ENCODE measurements around the gene RCN2.
A peak's percentile ranks its signal among the peaks of the same experiment; 100 is the strongest.

DNA sequence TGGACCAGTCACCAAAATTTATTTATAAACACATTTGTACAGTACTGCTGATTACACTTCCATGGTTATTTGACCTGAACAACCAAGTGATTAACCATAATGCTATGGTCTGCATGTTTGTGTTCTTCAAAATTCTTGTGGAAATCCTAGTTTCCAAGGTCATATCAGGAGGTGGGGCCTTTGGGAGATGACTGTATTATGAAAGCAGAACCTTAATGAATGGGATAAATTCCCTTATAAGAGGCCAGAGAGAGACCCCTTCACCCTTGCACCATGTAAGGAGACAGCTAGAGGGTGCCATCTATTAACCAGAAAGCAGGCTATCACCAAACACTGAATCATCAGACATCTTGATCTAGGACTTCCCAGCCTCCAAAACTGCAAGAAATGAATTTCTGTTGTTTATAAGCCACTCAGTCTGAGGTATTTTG, 28.3 kb upstream of the RCN2 start:
- TF ChIP-seq POLR2A (IDR thresholded peaks at IDR 0.05), result no peak
- TF ChIP-seq, protein P1, sequence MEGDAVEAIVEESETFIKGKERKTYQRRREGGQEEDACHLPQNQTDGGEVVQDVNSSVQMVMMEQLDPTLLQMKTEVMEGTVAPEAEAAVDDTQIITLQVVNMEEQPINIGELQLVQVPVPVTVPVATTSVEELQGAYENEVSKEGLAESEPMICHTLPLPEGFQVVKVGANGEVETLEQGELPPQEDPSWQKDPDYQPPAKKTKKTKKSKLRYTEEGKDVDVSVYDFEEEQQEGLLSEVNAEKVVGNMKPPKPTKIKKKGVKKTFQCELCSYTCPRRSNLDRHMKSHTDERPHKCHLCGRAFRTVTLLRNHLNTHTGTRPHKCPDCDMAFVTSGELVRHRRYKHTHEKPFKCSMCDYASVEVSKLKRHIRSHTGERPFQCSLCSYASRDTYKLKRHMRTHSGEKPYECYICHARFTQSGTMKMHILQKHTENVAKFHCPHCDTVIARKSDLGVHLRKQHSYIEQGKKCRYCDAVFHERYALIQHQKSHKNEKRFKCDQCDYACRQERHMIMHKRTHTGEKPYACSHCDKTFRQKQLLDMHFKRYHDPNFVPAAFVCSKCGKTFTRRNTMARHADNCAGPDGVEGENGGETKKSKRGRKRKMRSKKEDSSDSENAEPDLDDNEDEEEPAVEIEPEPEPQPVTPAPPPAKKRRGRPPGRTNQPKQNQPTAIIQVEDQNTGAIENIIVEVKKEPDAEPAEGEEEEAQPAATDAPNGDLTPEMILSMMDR (IDR thresholded peaks at IDR 0.05), result peak in 1 of 5 experiments; percentile 9

Measured in transverse colon (tissue), 3 donors.